Measurements from ENCODE around the gene RBM15B. TPM values are rescaled to one million over a fixed set of nuclear protein-coding genes. Genes with fewer than 3 reads are reported as not detected.
A peak's percentile ranks its signal among the peaks of the same experiment; 100 is the strongest.

RBM15B gene
- total and polyA plus RNA-seq, 7 experiments from 2014 or later, result 12.8 to 40.6 (median 30.1) TPM

DNA sequence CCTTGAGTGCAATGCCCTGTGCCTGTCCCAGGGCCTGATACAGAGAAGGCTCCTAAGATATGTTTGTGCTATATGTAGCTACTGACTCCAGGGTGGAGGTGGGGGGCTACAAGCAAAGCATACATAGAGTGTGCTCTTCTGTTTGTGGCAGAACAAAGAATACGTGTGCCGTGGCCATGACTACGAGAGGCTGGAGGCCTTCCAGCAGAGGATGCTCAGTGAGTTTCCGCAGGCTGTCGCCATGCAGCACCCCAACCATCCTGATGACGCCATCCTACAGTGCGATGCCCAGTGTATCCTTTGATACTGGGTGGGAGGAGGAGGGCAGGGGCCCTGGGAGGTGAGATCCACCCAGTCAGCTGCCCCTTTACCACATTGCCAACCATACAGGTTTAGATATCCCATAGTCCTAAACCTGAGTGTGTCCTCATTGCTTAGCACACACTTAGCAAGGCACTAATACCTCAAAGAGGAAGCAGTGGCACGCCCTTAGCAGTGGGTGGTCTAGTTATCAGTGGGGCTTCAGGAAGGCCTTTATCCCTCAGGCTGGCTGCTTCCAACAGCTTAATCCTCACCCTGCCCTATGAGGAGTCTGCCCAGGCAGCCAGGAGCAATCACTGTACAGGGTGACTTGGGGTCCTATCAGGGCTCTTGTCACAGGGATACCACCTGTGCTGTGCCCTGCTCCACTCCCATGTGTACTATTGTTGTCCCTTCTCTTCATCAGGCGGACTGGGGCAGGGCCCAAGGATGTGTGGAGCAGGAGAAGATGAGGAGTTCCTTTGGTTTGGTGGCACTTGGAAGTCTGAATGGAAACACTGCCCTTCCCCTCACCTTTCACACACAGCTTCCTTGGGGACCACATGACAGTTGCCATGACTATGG lies 36.1 kb upstream of the RBM15B start:
- DNase-seq, result no peak
- ChIA-PET CTCF (interaction anchor here (0.5 kb wide), 1 partner anchor 85 kb away, joined by 3 read pairs; no protein-coding TSS in a partner anchor), POLR2A (no interaction called here)
- Histone ChIP-seq H3K4me3 (ENCODE audit: low read length) (no peak overlapping the region), H3K36me3 (ENCODE audit: control insufficient read depth in 2 of 3, insufficient read depth in 3 of 3, low read length in 3 of 3) (no peaks in the 10 kb centered on the region), H3K9me3 (ENCODE audit: control insufficient read depth in 2 of 3, low read length in 3 of 3) (no peaks in the 10 kb centered on the region), H3K27me3 (ENCODE audit: control insufficient read depth in 2 of 2, insufficient read depth in 2 of 2, low read length in 2 of 2) (no peaks in the 10 kb centered on the region), H3K27ac (ENCODE audit: low read depth, low read length) (no peak overlapping the region), H3K4me1 (ENCODE audit: control insufficient read depth in 2 of 2, insufficient read depth in 2 of 2, low read length in 2 of 2) (no peaks in the 10 kb centered on the region)
- no peak for ATAC-seq
- intact Hi-C loops (cut with micrococcal nuclease), result no loop called here
- peaks cover 0 to 7% (median 0%) of the 10 kb centered on the region in 5 donors for H3K36me3 Mint-ChIP-seq
- peak overlapping the region in 1 of 9 donors; percentile 22 for H3K27ac Mint-ChIP-seq
- H3K4me3 Mint-ChIP-seq, result no peak overlapping the region
- no peaks in the 10 kb centered on the region for H3K27me3 Mint-ChIP-seq
- H3K4me1 Mint-ChIP-seq, result peaks cover 0 to 6% (median 5%) of the 10 kb centered on the region in 7 donors
- H3K9me3 Mint-ChIP-seq, result no peaks in the 10 kb centered on the region

DNA sequence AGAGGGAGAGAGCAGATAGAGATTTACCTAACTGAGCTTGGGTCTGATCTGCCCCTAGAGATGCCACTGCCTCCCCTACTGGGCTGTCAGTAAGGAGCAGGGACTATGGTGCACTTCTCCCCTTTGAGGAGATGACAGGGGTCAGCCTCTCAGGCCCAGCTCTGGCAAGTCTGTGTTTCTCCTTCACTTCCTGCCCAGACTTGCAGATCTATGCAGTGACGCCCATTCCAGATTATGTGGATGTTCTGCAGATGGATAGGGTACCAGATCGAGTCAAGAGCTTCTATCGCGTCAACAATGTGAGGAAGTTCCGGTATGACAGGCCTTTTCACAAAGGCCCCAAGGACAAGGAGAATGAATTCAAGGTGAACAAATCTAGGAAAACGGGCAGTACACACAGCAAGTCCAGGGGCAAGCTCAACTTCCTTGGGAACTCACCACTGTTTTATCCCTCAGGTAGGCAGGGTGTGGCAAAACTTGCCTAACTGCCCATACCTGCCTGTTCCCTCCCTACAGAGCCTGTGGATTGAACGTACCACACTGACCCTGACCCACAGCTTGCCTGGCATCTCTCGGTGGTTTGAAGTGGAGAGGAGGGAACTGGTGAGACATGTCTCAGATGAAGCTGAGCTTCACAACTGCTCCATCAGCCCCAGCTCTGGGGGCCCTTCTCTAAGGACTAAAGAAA lies 35.0 kb upstream of the RBM15B start:
- DNase-seq (no peak), ATAC-seq (no peak)
- H3K36me3 ChIP-seq (ENCODE audit: control insufficient read depth in 2 of 3, insufficient read depth in 3 of 3, low read length in 3 of 3), result no peaks in the 10 kb centered on the region
- Mint-ChIP-seq H3K27ac (no peak overlapping the region), H3K36me3 (no peaks in the 10 kb centered on the region), H3K27me3 (no peaks in the 10 kb centered on the region), H3K9me3 (no peaks in the 10 kb centered on the region), H3K4me3 (no peak overlapping the region), H3K4me1 (peaks cover 0 to 6% (median 5%) of the 10 kb centered on the region in 7 donors)
- no peak overlapping the region for H3K27ac ChIP-seq (ENCODE audit: low read depth, low read length)
- no peaks in the 10 kb centered on the region for H3K27me3 ChIP-seq (ENCODE audit: control insufficient read depth in 2 of 2, insufficient read depth in 2 of 2, low read length in 2 of 2)
- no peaks in the 10 kb centered on the region for H3K9me3 ChIP-seq (ENCODE audit: control insufficient read depth in 2 of 3, low read length in 3 of 3)
- H3K4me3 ChIP-seq (ENCODE audit: low read length), result no peak overlapping the region
- CTCF ChIA-PET, result interaction anchor here (0.5 kb wide), 1 partner anchor 84 kb away, joined by 3 read pairs; no protein-coding TSS in a partner anchor
- POLR2A ChIA-PET, result no interaction called here
- H3K4me1 ChIP-seq (ENCODE audit: control insufficient read depth in 2 of 2, insufficient read depth in 2 of 2, low read length in 2 of 2), result no peaks in the 10 kb centered on the region
- intact Hi-C loops (cut with micrococcal nuclease), result no loop called here

- no peaks in the 10 kb centered on the region for H3K9me3 Mint-ChIP-seq
- H3K4me3 Mint-ChIP-seq, result no peak overlapping the region
- H3K4me3 ChIP-seq (ENCODE audit: low read length), result no peak overlapping the region
- no peaks in the 10 kb centered on the region for H3K36me3 ChIP-seq (ENCODE audit: control insufficient read depth in 2 of 3, insufficient read depth in 3 of 3, low read length in 3 of 3)
- H3K27me3 ChIP-seq (ENCODE audit: control insufficient read depth in 2 of 2, insufficient read depth in 2 of 2, low read length in 2 of 2), result no peaks in the 10 kb centered on the region
- POLR2A ChIA-PET, result no interaction called here
- H3K9me3 ChIP-seq (ENCODE audit: control insufficient read depth in 2 of 3, low read length in 3 of 3), result no peaks in the 10 kb centered on the region
- peaks cover 0 to 6% (median 0%) of the 10 kb centered on the region in 5 donors for H3K36me3 Mint-ChIP-seq
- H3K27ac ChIP-seq (ENCODE audit: low read depth, low read length), result no peak overlapping the region
- ATAC-seq (no peak), DNase-seq (no peak)
- no peaks in the 10 kb centered on the region for H3K4me1 ChIP-seq (ENCODE audit: control insufficient read depth in 2 of 2, insufficient read depth in 2 of 2, low read length in 2 of 2)
- no peaks in the 10 kb centered on the region for H3K27me3 Mint-ChIP-seq
- no peak overlapping the region for H3K27ac Mint-ChIP-seq
- CTCF ChIA-PET, result interaction anchor here (0.6 kb wide), 1 partner anchor 142 kb away, joined by 3 read pairs; the partner anchor contains the start of gene DCAF1
- intact Hi-C loops (cut with micrococcal nuclease), result no loop called here
- peaks cover 0 to 6% (median 5%) of the 10 kb centered on the region in 7 donors for H3K4me1 Mint-ChIP-seq
Measured at GRCh38 chr3:51357856-51358255, 33.2 kb upstream of the RBM15B start.

DNA sequence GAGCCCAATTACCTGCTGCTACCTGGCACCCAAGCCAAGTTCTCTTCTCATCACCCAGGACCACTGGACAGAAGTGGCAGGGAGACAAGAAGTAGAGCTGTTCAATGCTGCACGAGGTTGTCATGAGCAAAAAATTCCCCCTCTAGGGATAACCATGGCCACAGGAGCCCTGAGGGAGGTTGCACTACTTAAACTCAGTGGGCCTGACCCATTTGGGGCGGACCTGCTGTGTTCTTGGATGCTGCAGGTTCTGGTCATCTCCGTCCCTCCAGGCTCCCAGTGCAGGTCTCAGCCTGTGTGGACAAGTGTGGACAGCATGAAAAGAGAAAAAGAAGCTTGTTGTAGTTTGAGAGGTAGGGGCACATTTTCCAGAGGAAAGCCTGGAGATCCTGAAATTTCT lies 32.1 kb upstream of the RBM15B start:
- peaks cover 0 to 10% (median 0%) of the 10 kb centered on the region in 5 donors for H3K36me3 Mint-ChIP-seq
- H3K9me3 Mint-ChIP-seq, result peaks cover 0 to 2% (median 0%) of the 10 kb centered on the region in 11 donors
- intact Hi-C loops (cut with micrococcal nuclease), result no loop called here
- H3K36me3 ChIP-seq (ENCODE audit: control insufficient read depth in 2 of 3, insufficient read depth in 3 of 3, low read length in 3 of 3), result no peaks in the 10 kb centered on the region
- H3K4me3 ChIP-seq (ENCODE audit: low read length), result no peak overlapping the region
- no peak overlapping the region for H3K27ac ChIP-seq (ENCODE audit: low read depth, low read length)
- no peaks in the 10 kb centered on the region for H3K27me3 Mint-ChIP-seq
- DNase-seq, result no peak
- no peak overlapping the region for H3K4me3 Mint-ChIP-seq
- no peaks in the 10 kb centered on the region for H3K4me1 ChIP-seq (ENCODE audit: control insufficient read depth in 2 of 2, insufficient read depth in 2 of 2, low read length in 2 of 2)
- no peak overlapping the region for H3K27ac Mint-ChIP-seq
- no peak for ATAC-seq
- ChIA-PET CTCF (no interaction called here), POLR2A (no interaction called here)
- no peaks in the 10 kb centered on the region for H3K9me3 ChIP-seq (ENCODE audit: control insufficient read depth in 2 of 3, low read length in 3 of 3)
- peaks cover 0 to 6% (median 5%) of the 10 kb centered on the region in 7 donors for H3K4me1 Mint-ChIP-seq
- H3K27me3 ChIP-seq (ENCODE audit: control insufficient read depth in 2 of 2, insufficient read depth in 2 of 2, low read length in 2 of 2), result no peaks in the 10 kb centered on the region

DNA sequence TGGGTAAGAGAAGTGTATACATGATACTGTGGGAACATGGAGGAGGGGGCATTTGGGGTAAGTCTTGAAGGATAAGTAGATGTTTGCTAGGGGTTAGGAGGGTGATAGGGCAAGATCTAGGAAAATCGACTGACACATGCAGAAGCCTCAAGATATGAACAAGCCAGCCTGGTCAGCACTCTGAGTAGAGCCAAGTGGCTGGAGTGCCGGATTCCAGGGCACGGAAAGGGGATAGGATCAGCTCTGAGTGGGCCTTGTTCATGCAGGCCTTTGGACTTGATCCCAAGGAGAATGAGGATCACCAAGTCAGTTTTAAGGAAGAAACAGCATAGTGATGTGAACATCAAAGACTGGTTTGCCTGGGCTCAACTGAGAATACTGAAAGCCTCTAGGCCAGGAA lies 30.3 kb upstream of the RBM15B start:
- Histone ChIP-seq H3K36me3 (ENCODE audit: control insufficient read depth in 2 of 3, insufficient read depth in 3 of 3, low read length in 3 of 3) (no peaks in the 10 kb centered on the region), H3K4me1 (ENCODE audit: control insufficient read depth in 2 of 2, insufficient read depth in 2 of 2, low read length in 2 of 2) (no peaks in the 10 kb centered on the region), H3K27ac (ENCODE audit: low read depth, low read length) (no peak overlapping the region), H3K4me3 (ENCODE audit: low read length) (no peak overlapping the region), H3K27me3 (ENCODE audit: control insufficient read depth in 2 of 2, insufficient read depth in 2 of 2, low read length in 2 of 2) (no peaks in the 10 kb centered on the region), H3K9me3 (ENCODE audit: control insufficient read depth in 2 of 3, low read length in 3 of 3) (no peaks in the 10 kb centered on the region)
- CTCF ChIA-PET, result no interaction called here
- H3K27ac Mint-ChIP-seq, result peak overlapping the region in 1 of 9 donors; percentile 82
- H3K36me3 Mint-ChIP-seq, result peaks cover 0 to 10% (median 0%) of the 10 kb centered on the region in 5 donors
- intact Hi-C loops (cut with micrococcal nuclease), result no loop called here
- H3K4me1 Mint-ChIP-seq, result peaks cover 0 to 2% (median 0%) of the 10 kb centered on the region in 7 donors
- POLR2A ChIA-PET, result no interaction called here
- H3K9me3 Mint-ChIP-seq, result peaks cover 0 to 9% (median 0%) of the 10 kb centered on the region in 11 donors
- no peak overlapping the region for H3K4me3 Mint-ChIP-seq
- ATAC-seq (no peak), DNase-seq (no peak)
- peaks cover 0 to 4% (median 0%) of the 10 kb centered on the region in 5 donors for H3K27me3 Mint-ChIP-seq

DNA sequence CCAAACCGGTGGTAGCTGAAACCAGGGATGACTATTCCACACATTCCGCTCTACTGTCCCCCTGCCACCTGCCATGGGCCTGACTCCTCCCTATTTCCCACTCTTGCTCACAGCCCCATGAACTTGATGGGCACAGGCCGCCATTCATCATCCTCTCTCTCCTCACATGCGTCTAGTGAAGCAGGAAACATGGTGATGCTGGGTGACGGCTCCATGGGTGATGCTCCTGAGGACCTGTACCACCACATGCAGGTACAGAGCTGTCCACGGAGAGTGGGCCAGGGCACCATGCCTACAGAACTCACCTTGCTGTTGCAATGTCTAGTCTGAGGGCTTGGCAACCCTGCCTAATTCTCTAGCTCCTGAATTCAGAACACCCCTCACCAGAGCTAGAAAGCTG lies 29.3 kb upstream of the RBM15B start:
- no peak for ATAC-seq
- intact Hi-C loops (cut with micrococcal nuclease), result no loop called here
- ChIA-PET POLR2A (no interaction called here), CTCF (interaction anchor here (0.7 kb wide), 1 partner anchor 438 kb away, joined by 3 read pairs; no protein-coding TSS in a partner anchor)
- no peak for DNase-seq
- Histone ChIP-seq H3K27ac (ENCODE audit: low read depth, low read length) (no peak overlapping the region), H3K27me3 (ENCODE audit: control insufficient read depth in 2 of 2, insufficient read depth in 2 of 2, low read length in 2 of 2) (no peaks in the 10 kb centered on the region), H3K9me3 (ENCODE audit: control insufficient read depth in 2 of 3, low read length in 3 of 3) (no peaks in the 10 kb centered on the region), H3K4me1 (ENCODE audit: control insufficient read depth in 2 of 2, insufficient read depth in 2 of 2, low read length in 2 of 2) (no peaks in the 10 kb centered on the region), H3K4me3 (ENCODE audit: low read length) (no peak overlapping the region), H3K36me3 (ENCODE audit: control insufficient read depth in 2 of 3, insufficient read depth in 3 of 3, low read length in 3 of 3) (no peaks in the 10 kb centered on the region)
- H3K36me3 Mint-ChIP-seq, result peaks cover 0 to 10% (median 0%) of the 10 kb centered on the region in 5 donors
- H3K4me1 Mint-ChIP-seq, result peaks cover 0 to 2% (median 0%) of the 10 kb centered on the region in 7 donors
- H3K9me3 Mint-ChIP-seq, result peaks cover 0 to 9% (median 0%) of the 10 kb centered on the region in 11 donors
- no peak overlapping the region for H3K4me3 Mint-ChIP-seq
- peaks cover 0 to 10% (median 0%) of the 10 kb centered on the region in 5 donors for H3K27me3 Mint-ChIP-seq
- no peak overlapping the region for H3K27ac Mint-ChIP-seq

Measured in naive thymus-derived CD4-positive, alpha-beta T cell (primary cell).